NCI-H1092 treated with DMSO at 0.1 percent for 48 hours (cell line): Measurements from ENCODE around the gene USP48.
"Not testable (repeated sequence)": the region's sequence is repeated elsewhere in the genome, so short reads cannot be mapped to it uniquely, and the experiment has no call there.

Experiments used
- DNase-seq: peaks from one replicate; lab custom pipeline; 2025; lab: John Stamatoyannopoulos, UW

The USP48 gene

GRCh38 chr1:21814981-21815582 is 32.1 kb upstream of the USP48 start:
- DNase-seq: no peak

DNA sequence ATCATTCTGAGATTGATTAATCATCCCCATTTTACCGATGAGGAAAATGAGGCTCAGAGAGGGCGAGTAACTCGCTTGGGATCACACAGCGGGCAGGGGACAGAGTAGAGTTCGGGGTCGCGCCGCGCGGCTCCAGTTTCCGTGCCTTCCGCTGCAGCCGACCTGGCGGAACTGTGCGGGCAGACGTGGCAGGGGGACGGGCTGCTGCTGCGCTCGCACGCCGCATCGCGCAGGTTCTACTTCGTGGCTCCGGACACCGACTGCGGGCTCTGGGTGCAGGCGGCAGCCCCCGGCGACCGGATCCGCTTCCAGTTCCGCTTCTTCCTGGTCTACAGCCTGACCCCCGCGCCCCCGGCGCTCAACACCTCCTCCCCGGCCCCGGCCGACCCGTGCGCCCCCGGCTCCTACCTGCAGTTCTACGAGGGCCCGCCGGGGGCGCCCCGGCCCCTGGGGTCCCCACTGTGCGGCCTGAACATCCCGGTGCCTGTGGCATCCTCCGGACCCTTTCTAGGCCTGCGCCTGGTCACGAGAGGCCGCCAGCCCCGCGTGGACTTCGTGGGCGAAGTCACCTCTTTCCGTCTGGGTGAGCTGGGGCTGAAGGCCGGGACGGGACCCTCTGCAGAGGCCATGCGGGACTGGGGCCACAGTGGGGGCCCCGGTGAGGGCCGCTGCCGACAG is 31.4 kb upstream of the USP48 start:
- DNase-seq: peak; percentile 36

- no peak for DNase-seq
Observed at GRCh38 chr1:21813542-21813941, 30.6 kb upstream of the USP48 start.

- DNase-seq: no peak
Observed at GRCh38 chr1:21811875-21812305, 28.9 kb upstream of the USP48 start, which contains the start of gene LDLRAD2. Gene LDLRAD2, plus strand, starts transcription at chr1:21812265. Its CDS starts 187 bp downstream, at chr1:21812452.

DNA sequence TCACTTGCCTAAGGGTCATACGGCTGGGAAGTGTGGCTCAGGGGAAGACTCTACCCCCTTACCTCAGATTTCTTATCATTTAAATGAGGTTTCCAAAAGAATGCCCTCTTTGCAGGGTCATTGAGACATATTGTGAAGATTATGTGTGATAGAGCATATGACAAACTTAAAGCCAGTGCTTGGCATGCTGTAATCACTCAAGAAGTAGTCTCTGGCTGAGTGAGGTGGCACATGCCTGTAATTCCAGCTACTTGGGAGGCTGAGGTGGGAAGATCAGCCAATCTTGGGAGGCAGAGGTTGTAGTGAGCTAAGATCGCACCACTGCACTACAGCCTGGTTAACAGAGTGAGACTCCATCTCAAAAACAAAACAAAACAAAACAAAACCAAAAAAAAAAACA is 21.6 kb upstream of the USP48 start:
- no peak for DNase-seq

- DNase-seq: no peak
Observed at GRCh38 chr1:21801100-21801499, 18.2 kb upstream of the USP48 start.

DNA sequence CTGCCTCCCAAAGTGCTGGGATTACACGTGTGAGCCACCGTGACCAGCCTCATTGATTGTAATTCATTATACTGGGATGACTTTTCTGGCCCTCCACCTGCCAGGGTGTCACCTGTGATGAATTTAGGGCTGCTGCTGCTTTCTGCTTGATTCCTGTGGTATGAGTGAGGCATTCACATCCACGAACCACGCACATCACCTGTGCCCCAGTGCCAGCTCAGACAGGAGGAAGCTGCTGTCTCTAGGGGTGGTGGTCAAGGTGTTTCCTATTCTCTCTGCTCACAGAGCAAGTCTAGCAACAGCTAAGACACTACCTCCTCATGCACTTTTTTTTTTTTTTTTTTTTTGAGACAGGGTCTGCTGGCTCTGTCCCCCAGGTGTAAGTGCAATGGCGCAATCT is 16.8 kb upstream of the USP48 start:
- no peak for DNase-seq

GRCh38 chr1:21795075-21795474 is 12.1 kb upstream of the USP48 start:
- DNase-seq: no peak

DNA sequence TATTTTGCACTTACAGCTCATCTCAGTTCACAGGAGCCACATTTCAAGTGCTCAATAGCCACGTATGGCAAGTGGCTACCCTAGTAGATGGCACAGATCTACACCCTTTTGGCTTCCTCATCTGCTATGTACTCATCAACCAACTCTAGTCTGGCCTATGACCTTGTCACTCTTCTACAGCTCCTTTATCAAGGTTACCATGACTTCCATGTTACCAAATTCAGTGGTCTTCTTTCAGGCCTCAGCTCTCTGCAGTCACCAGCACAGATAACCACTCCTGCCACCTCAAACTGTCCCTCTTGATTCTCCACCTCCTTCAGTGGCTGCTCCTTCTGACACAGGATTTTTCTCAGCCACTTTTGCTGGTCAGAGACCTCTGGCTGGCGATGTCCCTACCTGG is 11.7 kb upstream of the USP48 start:
- no peak for DNase-seq

DNA sequence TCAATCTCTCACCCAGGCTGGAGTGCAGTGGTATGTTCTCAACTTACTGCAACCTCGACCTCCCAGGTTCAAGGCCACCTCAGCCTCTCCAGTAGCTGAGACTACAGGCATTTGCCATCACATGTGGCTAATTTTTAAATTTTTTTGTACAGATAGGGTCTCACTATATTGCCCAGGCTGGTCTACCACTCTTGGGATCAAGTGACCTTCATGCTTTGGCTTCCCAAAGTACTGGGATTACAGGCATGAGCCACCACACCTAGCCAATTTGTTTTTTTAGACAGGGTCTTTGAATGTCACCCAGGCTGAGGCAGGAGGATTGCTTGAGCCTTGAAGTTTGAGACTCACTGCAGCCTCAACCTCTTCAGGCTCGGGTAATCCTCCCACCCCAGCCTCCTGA is 10.2 kb upstream of the USP48 start:
- DNase-seq: no peak

DNA sequence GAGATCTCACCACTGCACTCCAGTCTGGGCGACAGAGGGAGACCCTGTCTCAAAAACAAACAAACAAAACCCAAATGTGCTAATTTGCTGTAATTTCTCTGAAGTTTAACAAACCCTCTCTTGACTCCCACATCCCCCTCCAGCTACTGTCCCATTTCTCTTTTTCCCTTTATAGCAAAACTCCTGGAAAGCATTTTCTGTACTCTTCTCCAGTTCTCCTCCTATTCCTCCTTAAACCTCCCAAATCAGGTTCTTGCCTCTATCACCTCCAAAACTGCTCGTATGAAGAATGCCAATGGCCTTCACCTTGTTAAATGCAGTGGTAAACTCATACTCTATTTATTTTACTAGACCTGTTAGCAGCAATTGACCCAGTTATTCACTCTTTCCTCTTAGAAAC is 3.7 kb upstream of the USP48 start:
- DNase-seq: no peak

DNA sequence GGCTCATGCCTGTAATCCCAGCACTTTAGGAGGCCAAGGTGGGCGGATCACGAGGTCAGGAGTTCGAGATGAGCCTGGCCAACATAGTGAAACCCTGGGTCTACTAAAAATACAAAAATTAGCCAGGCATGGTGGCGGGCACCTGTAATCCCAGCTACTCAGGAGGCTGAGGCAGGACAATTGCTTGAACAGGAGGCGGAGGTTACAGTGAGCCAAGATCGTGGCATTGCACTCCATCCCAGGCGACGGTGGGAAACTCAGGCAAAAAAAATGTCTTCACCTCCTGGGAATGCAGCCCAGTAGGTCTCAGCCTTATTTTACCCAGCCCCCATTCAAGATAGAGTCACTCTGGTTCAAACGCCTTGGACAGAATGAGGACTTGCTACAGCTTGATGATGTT is 2.8 kb upstream of the USP48 start:
- DNase-seq: not testable (repeated sequence)

DNA sequence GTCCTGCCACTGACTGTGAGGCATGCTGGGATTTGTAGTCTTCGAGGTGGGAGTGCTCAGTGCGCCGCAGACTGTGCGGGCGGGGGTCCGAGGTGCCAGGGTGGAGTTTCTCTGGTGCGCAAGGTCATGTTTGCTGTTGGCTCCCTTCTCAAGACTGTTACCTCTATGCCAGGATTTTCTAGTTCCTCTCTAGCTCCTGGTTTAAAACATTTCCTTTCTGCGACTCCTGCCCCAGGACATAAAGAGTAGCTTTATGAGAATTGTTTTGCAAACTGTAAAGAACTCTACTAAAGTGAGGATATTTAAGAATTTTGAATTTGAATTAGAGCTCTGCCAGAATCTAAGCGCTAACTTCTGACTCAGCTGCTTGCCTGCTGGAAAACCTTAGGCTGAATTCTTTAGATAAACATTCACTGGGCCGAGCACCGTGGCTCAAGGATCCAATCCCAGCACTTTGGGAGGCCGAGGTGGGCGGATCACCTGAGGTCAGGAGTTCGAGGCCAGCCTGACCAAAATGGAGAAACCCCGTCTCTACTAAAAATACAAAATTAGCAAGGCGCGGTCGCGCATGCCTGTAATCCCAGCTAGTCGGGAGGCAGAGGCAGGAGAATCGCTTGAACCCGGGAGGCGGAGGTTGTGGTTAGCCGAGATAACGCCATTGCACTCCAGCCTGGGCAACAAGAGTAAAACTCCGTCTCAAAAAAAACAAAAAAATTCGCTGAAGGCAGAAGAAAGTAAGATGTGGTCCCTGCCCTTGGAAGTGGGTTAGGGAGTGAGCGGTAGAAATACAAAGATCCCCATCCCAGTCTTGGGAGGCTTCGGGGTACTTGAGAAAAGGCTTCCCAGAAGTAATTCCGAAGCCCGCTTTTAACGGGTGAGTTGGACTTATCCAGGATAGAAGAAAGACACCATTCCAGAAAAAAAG is 992 bp upstream of the USP48 start:
- DNase-seq: no peak

DNA sequence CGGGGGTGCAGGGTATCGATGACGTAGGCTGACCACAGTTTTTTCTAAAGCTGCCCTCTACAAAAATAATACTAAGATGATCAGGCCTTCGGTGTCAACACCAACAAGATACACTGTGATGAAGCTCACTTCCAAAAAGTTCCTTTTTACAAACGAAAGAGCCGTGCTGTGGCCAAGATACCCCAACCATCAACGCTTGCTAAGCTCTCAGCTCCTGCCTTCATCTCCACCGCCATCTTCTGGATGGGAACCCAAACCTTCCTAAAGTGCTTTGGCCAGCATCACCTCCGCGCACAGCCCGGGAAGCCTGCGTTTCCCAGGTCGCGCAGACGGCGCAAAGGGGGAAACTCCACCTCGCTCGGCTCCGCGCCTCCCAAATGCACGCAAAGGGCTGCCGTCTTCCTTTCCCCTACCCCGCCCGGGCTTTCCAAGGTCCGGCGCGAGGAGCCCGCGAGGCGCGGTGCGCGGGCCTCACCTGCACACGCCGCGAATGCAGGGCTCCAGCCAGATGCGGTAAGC is 541 bp downstream of the USP48 start:
- peak; percentile 70 for DNase-seq

GRCh38 chr1:21781815-21782348 is 1.1 kb downstream of the USP48 start:
- DNase-seq: no peak

GRCh38 chr1:21779613-21780521 is 3.1 kb downstream of the USP48 start:
- no peak for DNase-seq

DNA sequence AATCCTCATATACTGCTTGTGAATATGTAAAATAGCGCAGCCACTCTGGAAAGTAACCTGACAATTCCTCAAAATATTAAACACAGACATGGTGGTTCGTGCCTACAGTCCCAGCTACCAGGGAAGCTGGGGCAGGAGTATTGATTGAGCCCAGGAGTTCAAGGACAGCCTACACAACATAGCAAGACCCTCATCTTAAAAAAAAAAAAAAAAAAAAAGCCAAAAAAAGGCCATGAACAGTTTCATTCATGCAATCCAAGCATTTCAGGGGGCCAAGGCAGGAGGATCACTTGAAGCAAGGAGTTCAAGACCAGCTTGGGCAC is 4.6 kb downstream of the USP48 start:
- DNase-seq: no peak

- DNase-seq: not testable (repeated sequence)
Observed at GRCh38 chr1:21776925-21777324, 6.0 kb downstream of the USP48 start.

GRCh38 chr1:21775985-21776562 is 6.9 kb downstream of the USP48 start:
- DNase-seq: no peak

GRCh38 chr1:21775550-21775914 is 7.4 kb downstream of the USP48 start:
- no peak for DNase-seq
